ENCODE data around the gene DENND2A.
"Not testable (repeated sequence)": the region's sequence is repeated elsewhere in the genome, so short reads cannot be mapped to it uniquely, and the experiment has no call there.

The DENND2A gene

GRCh38 chr7:140587243-140587642, 53.4 kb downstream of the DENND2A start:
- DNase-seq (ENCODE audit: low read depth): no peak

DNA sequence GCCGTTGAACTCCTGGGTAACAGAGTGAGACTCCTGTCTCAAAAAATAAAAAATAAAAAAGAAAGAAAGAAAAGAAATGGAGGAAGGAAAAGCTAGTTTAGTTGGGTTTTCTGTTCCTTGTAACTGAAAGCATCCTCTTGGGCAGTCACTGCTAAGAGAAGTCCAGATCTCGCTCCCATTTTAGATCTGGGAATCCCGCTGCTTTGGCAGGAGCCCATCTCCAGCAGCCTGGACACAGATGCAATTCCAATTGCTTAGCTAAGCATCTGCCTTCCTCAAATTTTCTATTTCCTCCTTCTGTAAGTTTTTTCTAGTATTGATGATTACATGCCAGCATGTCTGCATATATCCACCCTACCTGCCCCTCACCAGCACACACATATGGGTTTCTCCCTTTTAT, 54.1 kb downstream of the DENND2A start:
- no peak for DNase-seq (ENCODE audit: low read depth)

DNA sequence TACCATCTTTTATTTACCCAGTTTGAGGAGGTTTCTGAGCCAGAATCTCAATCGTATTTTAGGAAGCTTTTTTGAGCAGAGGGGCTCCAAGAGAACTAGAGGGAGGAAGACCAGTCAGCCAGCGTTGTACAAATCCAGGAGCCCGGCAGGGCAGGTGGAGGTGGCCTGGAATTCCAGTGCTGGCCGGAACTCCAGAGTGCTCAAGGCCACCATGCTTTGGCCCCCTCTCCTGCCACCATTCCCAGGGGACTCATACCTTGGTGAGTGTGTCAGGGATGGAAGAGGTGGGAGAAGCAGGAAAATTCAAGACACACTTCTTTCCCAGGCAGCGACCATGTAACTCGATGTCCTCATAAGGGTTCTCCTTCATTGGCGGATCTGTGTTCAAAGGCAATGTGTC, 55.3 kb downstream of the DENND2A start:
- no peak for DNase-seq (ENCODE audit: low read depth)

DNA sequence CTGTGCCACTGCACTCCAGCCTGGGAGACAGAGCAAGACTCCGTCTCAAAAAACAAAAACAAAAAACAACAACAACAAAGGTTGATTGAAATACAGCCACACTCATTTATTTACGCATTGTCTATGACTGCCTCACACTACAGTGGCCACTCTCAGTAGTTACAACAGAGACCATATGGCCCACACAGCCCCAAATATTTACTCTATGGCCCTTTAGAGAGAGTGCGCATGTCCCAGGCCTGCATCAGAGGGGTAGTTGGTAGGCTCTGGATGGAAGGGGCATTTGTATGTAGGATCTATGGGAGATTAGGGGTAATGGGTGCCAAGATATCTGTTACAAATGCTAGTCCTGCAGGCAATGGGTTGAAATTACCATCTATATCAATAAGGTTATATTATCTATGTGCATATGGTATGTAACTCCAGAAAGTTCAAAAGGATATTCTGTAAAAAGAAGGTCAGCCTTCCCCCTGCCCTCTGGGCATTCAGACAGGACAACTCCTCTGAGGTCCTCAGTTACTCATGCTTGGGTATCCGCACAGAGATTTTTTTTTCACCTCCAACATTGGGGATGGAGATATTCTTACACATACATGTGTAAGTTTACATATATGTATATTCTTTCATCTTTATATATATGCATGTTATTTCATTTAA, 56.3 kb downstream of the DENND2A start:
- no peak for DNase-seq (ENCODE audit: low read depth)

DNA sequence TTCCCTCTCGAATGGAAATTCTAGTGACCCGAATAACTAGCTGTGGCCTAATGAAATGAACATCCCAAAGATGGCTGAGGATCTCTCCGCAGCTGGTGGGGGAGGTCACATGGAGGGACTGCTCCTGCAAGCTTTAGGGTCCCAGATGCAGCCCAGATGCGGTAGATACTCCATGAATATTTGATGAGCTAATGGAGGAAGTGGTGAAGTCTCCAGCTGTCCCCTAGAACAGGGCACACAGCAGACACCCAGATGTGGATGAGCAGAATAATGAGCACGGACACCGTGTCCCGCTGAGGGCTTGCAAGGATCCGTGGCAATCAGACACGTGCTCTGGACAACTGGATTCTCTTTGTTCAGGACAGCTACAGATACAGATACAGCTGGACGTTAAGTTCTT, 59.2 kb downstream of the DENND2A start:
- DNase-seq (ENCODE audit: low read depth): no peak

- DNase-seq (ENCODE audit: low read depth): no peak
Measured at GRCh38 chr7:140577651-140578050, 63.0 kb downstream of the DENND2A start.

GRCh38 chr7:140576589-140576988, 64.0 kb downstream of the DENND2A start:
- no peak for DNase-seq (ENCODE audit: low read depth)

DNA sequence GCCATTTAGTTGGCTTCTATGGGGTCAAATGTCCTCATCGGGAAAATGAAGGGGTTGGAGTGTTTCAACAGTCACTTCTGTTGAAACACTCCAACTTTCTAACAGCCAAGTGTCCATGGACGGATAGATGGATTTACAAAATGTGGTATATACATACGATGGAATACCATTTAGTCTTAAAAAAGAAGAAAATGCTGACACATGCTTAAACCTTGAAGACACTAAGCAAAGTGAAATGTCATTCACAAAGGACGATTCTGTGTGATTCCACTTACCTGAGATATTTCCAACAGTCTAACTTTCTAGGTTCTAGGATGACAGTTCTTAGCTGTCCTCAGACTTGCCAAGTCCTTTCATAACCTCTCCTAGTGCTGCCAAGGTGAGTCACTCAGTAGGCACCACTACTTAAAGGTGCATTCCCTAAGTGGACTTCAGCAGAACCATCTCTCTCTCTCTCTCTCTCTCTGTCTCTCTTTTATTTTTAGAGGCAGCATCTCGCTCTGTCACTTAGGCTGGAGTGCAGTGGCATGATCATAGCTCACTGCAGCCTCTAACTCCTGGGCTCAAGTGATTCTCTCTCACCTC, 69.0 kb downstream of the DENND2A start:
- DNase-seq (ENCODE audit: low read depth): no peak

DNA sequence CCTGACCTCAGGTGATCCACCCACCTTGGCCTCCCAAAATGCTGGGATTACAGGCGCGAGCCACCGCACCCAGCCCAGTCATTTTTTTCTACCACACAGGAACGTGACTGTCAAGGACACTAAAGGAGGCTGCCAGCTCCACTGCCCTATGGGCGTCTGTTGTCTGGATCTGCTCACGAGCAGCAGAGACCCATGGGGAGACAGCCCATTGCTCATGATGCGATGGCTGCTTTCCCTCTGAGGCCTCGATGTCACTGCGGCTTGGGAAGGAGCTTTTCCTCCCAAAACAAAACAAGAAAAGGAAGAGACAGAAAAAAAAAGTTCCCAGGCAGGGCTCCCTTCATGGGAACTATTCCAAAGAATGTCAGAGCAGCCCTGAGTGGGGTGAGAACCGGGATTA, 70.5 kb downstream of the DENND2A start:
- DNase-seq (ENCODE audit: low read depth): no peak

DNA sequence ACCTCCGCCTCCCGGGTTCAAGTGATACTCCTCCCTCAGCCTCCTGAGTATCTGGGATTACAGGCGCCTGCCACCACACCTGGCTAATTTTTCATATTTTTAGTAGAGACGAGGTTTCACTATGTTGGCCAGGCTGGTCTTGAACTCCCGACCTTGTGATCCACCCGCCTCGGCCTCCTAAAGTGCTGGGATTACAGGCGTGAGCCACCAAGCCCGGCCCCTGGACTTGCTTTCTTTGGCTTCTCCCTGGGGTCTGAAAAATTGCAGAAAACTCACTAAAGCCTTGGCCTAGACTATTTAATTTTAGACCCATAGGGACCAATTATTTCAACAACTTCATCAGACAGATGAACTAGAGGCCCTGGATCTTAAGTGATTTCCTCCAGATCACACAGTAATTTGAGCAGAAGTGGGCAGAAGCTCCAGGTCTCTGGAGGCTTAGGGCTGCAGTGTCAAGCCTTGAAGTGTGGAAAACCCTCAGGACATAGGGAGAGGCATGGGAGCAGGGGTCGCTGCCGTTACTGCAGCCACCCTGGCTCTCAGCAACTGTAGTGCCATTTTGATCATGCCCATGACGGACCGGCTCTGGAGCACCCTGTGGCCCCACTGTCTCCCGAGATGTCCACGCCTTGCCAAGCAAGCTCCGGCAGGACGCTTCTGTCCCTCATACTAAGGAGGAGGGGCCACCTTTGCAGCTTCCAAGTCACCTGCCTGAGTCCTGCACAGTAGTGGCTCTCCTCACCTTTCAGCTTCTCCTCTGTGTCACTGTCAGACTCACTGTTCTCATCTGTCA, 72.4 kb downstream of the DENND2A start:
- DNase-seq (ENCODE audit: low read depth): no peak

- not testable (repeated sequence) for DNase-seq (ENCODE audit: low read depth)
Measured at GRCh38 chr7:140566186-140566585, 74.4 kb downstream of the DENND2A start.

DNA sequence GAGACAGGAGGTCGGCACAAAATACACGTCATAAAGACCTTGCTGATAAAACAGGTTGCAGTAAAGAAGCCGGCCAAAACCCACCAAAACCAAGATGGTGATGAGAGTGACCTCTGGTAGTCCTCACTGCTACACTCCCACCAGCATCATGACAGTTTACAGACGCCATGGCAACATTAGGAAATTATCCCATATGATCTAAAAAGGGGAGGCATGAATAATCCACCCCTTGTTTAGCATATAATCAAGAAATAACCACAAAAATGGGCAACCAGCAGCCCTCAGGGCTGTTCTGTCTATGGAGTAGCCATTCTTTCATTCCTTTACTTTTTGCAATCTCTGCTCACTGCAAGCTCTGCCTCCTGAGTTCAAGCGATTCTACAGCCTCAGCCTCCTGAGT, 74.9 kb downstream of the DENND2A start:
- DNase-seq (ENCODE audit: low read depth): not testable (repeated sequence)

GRCh38 chr7:140564643-140565042, 76.0 kb downstream of the DENND2A start:
- no peak for DNase-seq (ENCODE audit: low read depth)

GRCh38 chr7:140562926-140563481, 77.6 kb downstream of the DENND2A start:
- no peak for DNase-seq (ENCODE audit: low read depth)

- no peak for DNase-seq (ENCODE audit: low read depth)
Measured at GRCh38 chr7:140559410-140559809, 81.2 kb downstream of the DENND2A start.

GRCh38 chr7:140557809-140558518, 82.6 kb downstream of the DENND2A start:
- no peak for DNase-seq (ENCODE audit: low read depth)

- no peak for DNase-seq (ENCODE audit: low read depth)
Measured at GRCh38 chr7:140557069-140557468, 83.5 kb downstream of the DENND2A start.

DNA sequence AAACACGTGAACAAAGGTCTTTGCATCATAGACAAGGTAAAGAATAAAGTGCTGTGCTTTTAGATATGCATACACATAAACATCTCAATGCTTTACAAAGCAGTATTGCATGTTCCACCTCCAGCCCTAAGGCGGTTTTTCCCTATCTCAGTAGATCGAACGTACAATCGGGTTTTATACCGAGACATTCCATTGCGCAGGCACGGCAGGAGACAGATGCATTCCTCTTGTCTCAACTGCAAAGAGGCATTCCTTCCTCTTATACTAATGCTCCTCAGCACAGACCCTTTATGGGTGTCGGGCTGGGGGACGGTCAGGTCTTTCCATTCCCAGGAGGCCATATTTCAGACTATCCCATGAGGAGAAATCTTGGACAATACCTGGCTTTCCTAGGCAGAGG, 87.4 kb downstream of the DENND2A start:
- not testable (repeated sequence) for DNase-seq (ENCODE audit: low read depth)

- DNase-seq (ENCODE audit: low read depth): no peak
Measured at GRCh38 chr7:140552240-140552679, 88.4 kb downstream of the DENND2A start.

DNA sequence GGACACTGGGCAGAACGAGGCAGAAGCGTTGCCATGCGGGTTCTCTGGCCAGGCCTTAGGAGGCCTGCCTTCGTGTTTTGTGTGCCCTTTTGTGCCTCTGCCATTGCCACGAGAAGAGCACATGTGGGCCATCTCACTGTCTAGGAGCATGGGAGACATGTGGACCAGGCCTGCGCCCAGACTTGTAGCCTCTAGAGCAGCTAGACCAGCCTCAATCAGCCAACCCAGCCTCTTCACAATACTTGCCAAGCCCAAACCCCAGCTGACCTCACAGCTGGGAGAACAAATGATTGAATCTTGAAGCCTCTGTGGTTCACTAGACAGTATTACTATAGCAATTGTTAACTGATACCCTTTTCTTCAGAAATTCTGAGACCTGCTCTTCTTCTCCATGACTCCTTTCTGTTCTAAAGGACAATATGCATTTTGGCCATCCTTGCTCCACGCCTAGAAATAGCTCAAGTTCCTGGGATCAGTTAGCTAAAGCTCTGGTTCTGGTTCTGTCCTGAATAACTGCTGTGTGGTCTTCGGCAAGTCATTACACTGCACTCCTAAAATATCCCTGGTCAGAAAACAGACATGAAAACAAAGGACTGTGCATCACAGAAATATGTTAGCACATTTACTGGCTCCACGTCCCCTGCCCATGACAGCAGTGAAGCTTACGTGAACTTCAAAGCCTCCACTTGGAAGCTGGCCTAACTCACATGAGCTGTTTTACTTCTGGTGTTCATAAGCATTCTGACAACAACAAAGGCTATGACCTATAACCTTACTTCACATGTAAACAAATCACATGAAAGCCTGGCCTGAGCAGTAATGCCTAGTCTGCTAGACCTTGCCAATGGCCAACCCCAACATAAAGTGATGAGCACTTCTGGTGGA, 89.0 kb downstream of the DENND2A start:
- DNase-seq (ENCODE audit: low read depth): no peak

GRCh38 chr7:140546947-140547346, 93.7 kb downstream of the DENND2A start:
- no peak for DNase-seq (ENCODE audit: low read depth)

Data from stimulated activated CD8-positive, alpha-beta memory T cell treated with anti-CD3 and anti-CD28 coated beads, Interleukin-15, amount 100 ng/mL, for 24 hours (primary cell).